SHP77 treated with DMSO at 0.1 percent for 48 hours (cell line): ENCODE data around the gene FOXN3.
A peak's percentile ranks its signal among the peaks of the same experiment; 100 is the strongest.

Experiments used
- DNase-seq: peaks from one replicate; lab custom pipeline; 2025; lab: John Stamatoyannopoulos, UW

Gene FOXN3

GRCh38 chr14:89331398-89331797, 85.6 kb downstream of the FOXN3 start:
- DNase-seq = no peak

GRCh38 chr14:89330236-89331002, 86.6 kb downstream of the FOXN3 start:
- DNase-seq = no peak

- DNase-seq = no peak
These were observed 89.2 kb downstream of the FOXN3 start for GRCh38 chr14:89327771-89328212.

- no peak for DNase-seq
These were observed 91.1 kb downstream of the FOXN3 start for GRCh38 chr14:89325959-89326358.

- DNase-seq = no peak
These were observed 91.6 kb downstream of the FOXN3 start for GRCh38 chr14:89325299-89325883.

- DNase-seq = no peak
These were observed 92.3 kb downstream of the FOXN3 start for GRCh38 chr14:89324501-89325298.

GRCh38 chr14:89320381-89321000, 96.5 kb downstream of the FOXN3 start:
- DNase-seq = no peak

GRCh38 chr14:89319687-89320086, 97.3 kb downstream of the FOXN3 start:
- no peak for DNase-seq

- DNase-seq = no peak
These were observed 99.9 kb downstream of the FOXN3 start for GRCh38 chr14:89317051-89317691.

GRCh38 chr14:89315493-89316470, 101.3 kb downstream of the FOXN3 start:
- no peak for DNase-seq

- DNase-seq = no peak
These were observed 102.8 kb downstream of the FOXN3 start for GRCh38 chr14:89314274-89314673.

- DNase-seq = no peak
These were observed 104.1 kb downstream of the FOXN3 start for GRCh38 chr14:89312932-89313331.

- no peak for DNase-seq
These were observed 106.8 kb downstream of the FOXN3 start for GRCh38 chr14:89310211-89310610.

GRCh38 chr14:89309670-89310177, 107.3 kb downstream of the FOXN3 start:
- no peak for DNase-seq

GRCh38 chr14:89308232-89308959, 108.6 kb downstream of the FOXN3 start:
- no peak for DNase-seq

GRCh38 chr14:89307409-89307808, 109.6 kb downstream of the FOXN3 start:
- no peak for DNase-seq

GRCh38 chr14:89304972-89305703, 111.9 kb downstream of the FOXN3 start:
- DNase-seq = peak; percentile 39

GRCh38 chr14:89304561-89304960, 112.5 kb downstream of the FOXN3 start:
- DNase-seq = peak; percentile 17
